Activated CD8-positive, alpha-beta T cell treated with anti-CD3 and anti-CD28 coated beads for 36 hours (primary cell): ENCODE data around the gene MDC1. TPM values are rescaled to one million over a fixed set of nuclear protein-coding genes. Genes with fewer than 3 reads are reported as not detected.

Experiments
- ATAC-seq: fragments of 200-7000 bp; cut with Tn5 transposase; one replicate; pipeline ENCODE4 v1.10.0; 2021; ENCODE audit warnings: mild to moderate bottlenecking, moderate library complexity
- CTCF ChIA-PET: fragments of 350-600 bp; sonication (Branson Sonifier 250); formaldehyde crosslinking; loops from one replicate; lab custom pipeline; 2021; ENCODE audit warnings: antibody characterized with exemption; lab: Charles Lee
- POLR2A ChIA-PET: fragments of 350-600 bp; sonication (Branson Sonifier 250); formaldehyde crosslinking; loops from one replicate; lab custom pipeline; 2021; ENCODE audit warnings: antibody characterized with exemption; lab: Charles Lee
- DNase-seq: peaks from one replicate; pipeline ENCODE4 v3.0.0-alpha.2; 2020
- H3K27ac Mint-ChIP-seq: one replicate; pipeline ENCODE4 v1.8.0; 2021; ENCODE audit warnings: mild to moderate bottlenecking, mixed read lengths
- H3K27me3 Mint-ChIP-seq: one replicate; pipeline ENCODE4 v1.8.0; 2021; ENCODE audit warnings: mixed read lengths
- H3K36me3 Mint-ChIP-seq: one replicate; pipeline ENCODE4 v1.8.0; 2021; ENCODE audit warnings: low read depth, mixed read lengths
- H3K4me1 Mint-ChIP-seq: one replicate; pipeline ENCODE4 v1.8.0; 2021; ENCODE audit warnings: low read depth, mixed read lengths
- H3K4me3 Mint-ChIP-seq: one replicate; pipeline ENCODE4 v1.8.0; 2021; ENCODE audit warnings: mild to moderate bottlenecking, moderate library complexity, mixed read lengths
- H3K9me3 Mint-ChIP-seq: one replicate; pipeline ENCODE4 v1.8.0; 2021; ENCODE audit warnings: mixed read lengths
- intact Hi-C: fragments of 100-400 bp; cut with micrococcal nuclease; formaldehyde crosslinking; loops from one replicate; pipeline ENCODE4 v1.10.0; 2022
- total RNA-seq, 2 experiments: library from RNA; stranded (reverse); gene quantifications; one replicate each; pipeline ENCODE4 v1.2.3, GENCODE V29; 2021
- TF ChIP-seq, protein P1 (sequence below): fragments of 200-600 bp; IDR thresholded peaks from one replicate; pipeline ENCODE4 v1.8.0; 2022; ENCODE audit warnings: antibody characterized with exemption, mild to moderate bottlenecking

The MDC1 gene
- total RNA-seq, 2 experiments from 2014 or later = 80.4 to 90.7 TPM

DNA sequence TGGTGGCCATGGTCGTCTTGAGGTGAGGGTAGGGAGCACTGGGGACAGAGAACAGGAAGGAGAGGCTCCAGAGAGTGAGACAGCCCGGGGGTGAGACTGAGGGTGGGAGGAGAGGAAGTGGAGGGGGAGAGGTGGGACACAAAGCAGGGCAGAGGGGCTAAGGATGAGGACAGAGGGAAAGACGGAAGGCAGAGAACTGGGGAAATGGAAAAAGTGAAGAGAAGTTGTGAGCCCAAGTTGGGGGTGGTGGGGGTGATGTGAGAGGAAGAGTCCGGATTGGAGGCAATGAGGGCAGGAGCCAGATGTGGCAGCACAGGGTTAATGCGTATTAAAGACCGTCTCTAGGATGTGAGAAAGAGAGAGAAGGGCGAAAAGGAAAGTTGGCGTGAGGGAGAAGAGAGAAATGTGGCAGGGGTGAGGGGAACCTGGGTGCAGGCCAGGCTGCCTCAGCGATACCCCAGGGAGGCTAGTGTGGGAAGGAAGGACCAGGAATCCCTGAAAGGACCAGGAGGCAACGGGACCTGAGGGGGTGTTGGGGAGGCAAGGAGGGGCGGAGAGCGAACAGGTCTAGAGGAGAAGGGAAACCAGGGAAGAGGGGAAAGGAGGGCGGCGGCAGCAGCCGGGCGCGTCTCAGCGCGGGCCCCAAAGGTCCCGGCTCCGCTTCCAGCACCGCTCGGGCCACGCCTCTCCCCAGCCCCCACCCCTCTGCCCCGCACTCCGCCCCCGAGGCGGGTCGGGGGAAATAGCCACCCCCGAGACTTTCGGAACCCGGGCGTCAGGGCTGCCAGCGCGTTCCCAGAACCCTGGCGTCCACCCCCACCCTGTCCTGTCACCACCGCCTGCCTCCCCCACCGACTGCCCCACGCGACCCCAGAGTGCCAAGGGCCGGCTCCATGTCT lies 30.8 kb downstream of the MDC1 start, which contains the start of gene PPP1R18:
PPP1R18 (minus strand) TSS at position 637 of the 899 bp plus-strand sequence; CDS start at position 10, 627 bp downstream.
- ChIA-PET POLR2A (interaction anchor here (0.9 to 15.7 kb wide), 8 partner anchors 11 to 145 kb away, joined by 3 to 500 read pairs (median 4); partner anchors contain the start of genes MDC1 and TUBB), CTCF (interaction anchor here (18.6 kb wide), 1 partner anchor 43 kb away, joined by 704 read pairs; the partner anchor contains the start of genes MDC1 and TUBB)
- Mint-ChIP-seq H3K36me3 (peaks cover 66% of the 10 kb centered on the region), H3K4me1 (peaks cover 33% of the 10 kb centered on the region), H3K27me3 (no peaks in the 10 kb centered on the region), H3K9me3 (no peaks in the 10 kb centered on the region), H3K27ac (peak within 1 kb of the TSS; percentile 88), H3K4me3 (peak within 1 kb of the TSS; percentile 88)
- TF ChIP-seq, protein P1, sequence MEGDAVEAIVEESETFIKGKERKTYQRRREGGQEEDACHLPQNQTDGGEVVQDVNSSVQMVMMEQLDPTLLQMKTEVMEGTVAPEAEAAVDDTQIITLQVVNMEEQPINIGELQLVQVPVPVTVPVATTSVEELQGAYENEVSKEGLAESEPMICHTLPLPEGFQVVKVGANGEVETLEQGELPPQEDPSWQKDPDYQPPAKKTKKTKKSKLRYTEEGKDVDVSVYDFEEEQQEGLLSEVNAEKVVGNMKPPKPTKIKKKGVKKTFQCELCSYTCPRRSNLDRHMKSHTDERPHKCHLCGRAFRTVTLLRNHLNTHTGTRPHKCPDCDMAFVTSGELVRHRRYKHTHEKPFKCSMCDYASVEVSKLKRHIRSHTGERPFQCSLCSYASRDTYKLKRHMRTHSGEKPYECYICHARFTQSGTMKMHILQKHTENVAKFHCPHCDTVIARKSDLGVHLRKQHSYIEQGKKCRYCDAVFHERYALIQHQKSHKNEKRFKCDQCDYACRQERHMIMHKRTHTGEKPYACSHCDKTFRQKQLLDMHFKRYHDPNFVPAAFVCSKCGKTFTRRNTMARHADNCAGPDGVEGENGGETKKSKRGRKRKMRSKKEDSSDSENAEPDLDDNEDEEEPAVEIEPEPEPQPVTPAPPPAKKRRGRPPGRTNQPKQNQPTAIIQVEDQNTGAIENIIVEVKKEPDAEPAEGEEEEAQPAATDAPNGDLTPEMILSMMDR = no peak
- ATAC-seq (peak; percentile 35), DNase-seq (peak; percentile 91)
- intact Hi-C loops = no loop called here

DNA sequence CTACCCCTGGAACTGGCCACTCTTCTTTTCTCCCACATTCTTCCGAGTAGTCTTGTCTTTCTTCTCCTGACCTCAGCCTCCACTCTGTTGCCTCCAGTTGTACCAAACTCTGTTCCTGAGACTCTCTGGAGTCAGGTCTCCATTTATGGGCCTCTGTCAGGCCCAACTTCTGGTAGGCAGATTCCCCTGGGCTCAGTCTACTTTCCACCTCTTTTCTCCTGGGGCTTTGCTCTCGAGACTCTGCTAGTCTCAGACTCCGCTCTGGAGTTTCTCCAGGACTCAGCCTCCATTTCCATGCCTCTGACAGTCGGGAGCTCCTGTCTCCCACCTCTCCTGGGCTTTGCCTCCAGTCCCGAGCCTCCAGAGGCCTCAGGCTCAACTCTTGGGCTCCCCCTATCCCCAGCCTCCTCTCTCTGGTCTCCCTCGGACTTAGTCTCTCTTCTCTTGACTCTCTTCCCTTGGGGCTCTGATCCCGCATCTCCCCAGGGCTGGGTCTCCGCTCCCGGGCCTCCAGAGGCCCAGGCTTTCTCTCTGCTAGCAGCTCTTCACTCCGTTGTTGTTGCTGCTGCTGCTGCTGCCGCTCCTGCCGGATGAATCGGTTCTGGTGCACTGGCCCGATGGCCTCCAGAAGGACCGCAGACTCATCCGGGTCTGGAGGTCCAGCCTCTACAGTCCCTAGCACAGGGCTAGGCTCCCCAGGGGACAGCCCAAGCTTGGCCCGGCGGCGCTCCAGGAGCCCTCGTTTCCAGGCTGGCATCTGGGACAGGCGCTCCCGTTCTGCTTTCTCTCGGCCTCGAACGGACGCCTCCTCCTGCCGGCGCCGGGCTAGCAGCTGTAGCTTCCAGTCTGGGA lies 31.7 kb downstream of the MDC1 start:
- peak overlapping the region; percentile 88 for H3K27ac Mint-ChIP-seq
- ChIA-PET CTCF (interaction anchor here (18.6 kb wide), 1 partner anchor 44 kb away, joined by 704 read pairs; the partner anchor contains the start of genes MDC1 and TUBB), POLR2A (interaction anchor here (0.7 to 15.7 kb wide), 10 partner anchors 10 to 192 kb away, joined by 3 to 500 read pairs (median 4); partner anchors contain the start of genes MDC1, PRR3 and TUBB)
- H3K9me3 Mint-ChIP-seq = no peaks in the 10 kb centered on the region
- TF ChIP-seq, protein P1 = no peak
- peaks cover 73% of the 10 kb centered on the region for H3K36me3 Mint-ChIP-seq
- peak overlapping the region; percentile 88 for H3K4me3 Mint-ChIP-seq
- ATAC-seq = no peak
- H3K27me3 Mint-ChIP-seq = no peaks in the 10 kb centered on the region
- peaks cover 30% of the 10 kb centered on the region for H3K4me1 Mint-ChIP-seq
- intact Hi-C loops = no loop called here
- peak; percentile 50 for DNase-seq

- H3K9me3 Mint-ChIP-seq = no peaks in the 10 kb centered on the region
- H3K4me3 Mint-ChIP-seq = peak overlapping the region; percentile 88
- DNase-seq (peak; percentile 83), ATAC-seq (no peak)
- H3K4me1 Mint-ChIP-seq = peaks cover 21% of the 10 kb centered on the region
- no peaks in the 10 kb centered on the region for H3K27me3 Mint-ChIP-seq
- CTCF ChIA-PET = interaction anchor here (18.6 kb wide), 1 partner anchor 45 kb away, joined by 704 read pairs; the partner anchor contains the start of genes MDC1 and TUBB
- POLR2A ChIA-PET = interaction anchor here (1.1 to 15.7 kb wide), 8 partner anchors 36 to 191 kb away, joined by 3 to 500 read pairs (median 4); partner anchors contain the start of genes MDC1, MRPS18B, PPP1R10 and PRR3
- intact Hi-C loops = loop anchor here (5.0 kb wide), 2 partner anchors 67 to 128 kb away; partner anchors contain the start of genes MRPS18B and PPP1R10
- H3K36me3 Mint-ChIP-seq = peaks cover 79% of the 10 kb centered on the region
- H3K27ac Mint-ChIP-seq = peak overlapping the region; percentile 95
- TF ChIP-seq, protein P1 = no peak
These were observed 32.5 kb downstream of the MDC1 start for GRCh38 chr6:30684386-30685156.

- H3K4me3 Mint-ChIP-seq = peak overlapping the region; percentile 88
- H3K27ac Mint-ChIP-seq = peak overlapping the region; percentile 95
- POLR2A ChIA-PET = interaction anchor here (1.1 to 15.7 kb wide), 5 partner anchors 37 to 190 kb away, joined by 3 to 500 read pairs (median 5); partner anchors contain the start of genes MDC1, MRPS18B, PPP1R10 and TUBB
- H3K4me1 Mint-ChIP-seq = peaks cover 18% of the 10 kb centered on the region
- intact Hi-C loops = loop anchor here (5.0 kb wide), 2 partner anchors 67 to 128 kb away; partner anchors contain the start of genes MRPS18B and PPP1R10
- no peak for DNase-seq
- no peak for ATAC-seq
- CTCF ChIA-PET = interaction anchor here (18.6 kb wide), 1 partner anchor 46 kb away, joined by 704 read pairs; the partner anchor contains the start of genes MDC1 and TUBB
- TF ChIP-seq, protein P1 = no peak
- no peaks in the 10 kb centered on the region for H3K9me3 Mint-ChIP-seq
- H3K36me3 Mint-ChIP-seq = peaks cover 86% of the 10 kb centered on the region
- H3K27me3 Mint-ChIP-seq = no peaks in the 10 kb centered on the region
These were observed 33.1 kb downstream of the MDC1 start for GRCh38 chr6:30683980-30684338.
